Measurements from ENCODE around the gene P2RX1.

P2RX1 gene

DNA sequence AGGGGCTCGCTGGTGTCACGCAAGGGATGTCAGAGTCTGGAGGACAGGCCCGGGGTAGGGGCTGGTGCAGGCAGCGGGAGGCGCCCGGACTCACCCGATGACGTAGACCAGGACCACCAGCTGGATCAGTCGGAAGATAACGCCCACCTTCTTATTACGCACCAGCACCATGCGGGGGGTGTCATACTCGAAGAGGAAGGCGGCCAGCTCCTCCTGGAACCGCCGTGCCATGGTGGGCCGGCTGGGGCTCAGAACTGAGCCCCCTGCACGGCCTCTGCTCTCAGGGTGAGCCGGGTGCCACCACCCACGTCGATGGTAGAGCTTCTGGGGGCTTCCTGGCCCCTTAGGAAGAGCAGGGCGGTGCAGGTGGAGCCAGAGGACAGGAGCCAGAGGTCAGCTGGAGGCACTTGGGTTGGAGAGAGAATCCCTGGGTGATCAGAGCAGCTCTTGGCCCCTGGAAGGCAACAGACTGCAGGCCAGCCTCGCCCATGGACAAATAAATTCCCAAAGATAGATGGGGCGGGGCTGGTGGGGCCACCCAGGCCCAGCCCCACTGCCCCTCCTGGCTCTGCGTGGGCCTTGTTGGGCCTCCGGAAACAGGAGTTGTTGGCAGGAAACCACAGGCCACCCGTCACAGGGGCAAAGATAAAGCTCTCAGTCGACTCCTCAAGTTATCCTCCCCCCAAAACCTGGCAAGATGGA, at the start of gene P2RX1:
P2RX1 (minus strand) TSS at position 471 of the 702 bp plus-strand sequence; CDS start at position 231, 240 bp downstream.
- H3K4me3 ChIP-seq (ENCODE audit: control insufficient read depth, low read depth, low read length): no peak within 1 kb of the TSS
- TF ChIP-seq, protein P1, sequence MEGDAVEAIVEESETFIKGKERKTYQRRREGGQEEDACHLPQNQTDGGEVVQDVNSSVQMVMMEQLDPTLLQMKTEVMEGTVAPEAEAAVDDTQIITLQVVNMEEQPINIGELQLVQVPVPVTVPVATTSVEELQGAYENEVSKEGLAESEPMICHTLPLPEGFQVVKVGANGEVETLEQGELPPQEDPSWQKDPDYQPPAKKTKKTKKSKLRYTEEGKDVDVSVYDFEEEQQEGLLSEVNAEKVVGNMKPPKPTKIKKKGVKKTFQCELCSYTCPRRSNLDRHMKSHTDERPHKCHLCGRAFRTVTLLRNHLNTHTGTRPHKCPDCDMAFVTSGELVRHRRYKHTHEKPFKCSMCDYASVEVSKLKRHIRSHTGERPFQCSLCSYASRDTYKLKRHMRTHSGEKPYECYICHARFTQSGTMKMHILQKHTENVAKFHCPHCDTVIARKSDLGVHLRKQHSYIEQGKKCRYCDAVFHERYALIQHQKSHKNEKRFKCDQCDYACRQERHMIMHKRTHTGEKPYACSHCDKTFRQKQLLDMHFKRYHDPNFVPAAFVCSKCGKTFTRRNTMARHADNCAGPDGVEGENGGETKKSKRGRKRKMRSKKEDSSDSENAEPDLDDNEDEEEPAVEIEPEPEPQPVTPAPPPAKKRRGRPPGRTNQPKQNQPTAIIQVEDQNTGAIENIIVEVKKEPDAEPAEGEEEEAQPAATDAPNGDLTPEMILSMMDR (conservative IDR thresholded peaks at IDR 0.05; ENCODE audit: control insufficient read depth, insufficient read depth, low read depth, low read length): no peak
- no peak for DNase-seq (ENCODE audit: low read depth)

DNA sequence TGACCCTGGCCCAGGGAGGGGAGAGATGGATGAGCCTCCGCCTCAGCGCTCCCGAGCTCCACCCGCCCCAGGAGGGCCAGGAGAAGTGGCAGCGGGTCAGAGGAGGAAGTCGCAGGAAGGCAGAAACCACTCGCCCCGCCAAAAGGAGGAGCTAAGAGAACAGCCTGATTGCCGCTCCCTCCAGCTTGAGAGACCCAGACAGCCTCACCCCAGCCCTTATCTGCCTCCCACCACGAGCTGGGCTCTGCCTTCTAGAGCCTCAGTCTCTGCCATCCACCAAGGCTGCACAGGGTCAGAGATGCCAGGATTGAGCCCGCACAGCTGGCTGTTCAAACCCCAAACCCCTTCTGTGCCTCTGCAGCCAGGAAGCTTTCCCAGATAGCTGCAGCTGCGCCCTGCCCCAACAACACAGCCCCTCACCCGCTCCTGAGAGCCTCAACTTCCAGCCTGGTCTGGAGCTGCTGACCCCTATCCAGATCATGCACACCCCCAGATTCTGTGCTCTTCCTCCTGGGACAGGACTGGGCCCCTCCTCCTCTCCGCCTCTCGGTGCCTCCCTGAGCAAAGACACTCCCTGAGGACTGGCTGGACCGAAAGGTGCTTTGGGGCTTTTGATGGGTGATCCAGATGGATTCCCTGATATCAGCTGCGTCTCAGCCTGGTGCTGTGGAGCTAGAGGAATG, 49.0 kb upstream of the P2RX1 start:
- TF ChIP-seq, protein P1 (conservative IDR thresholded peaks at IDR 0.05; ENCODE audit: control insufficient read depth, insufficient read depth, low read depth, low read length): no peak
- H3K4me3 ChIP-seq (ENCODE audit: control insufficient read depth, low read depth, low read length): peak overlapping the region; percentile 10
- DNase-seq (ENCODE audit: low read depth): peak; percentile 19

DNA sequence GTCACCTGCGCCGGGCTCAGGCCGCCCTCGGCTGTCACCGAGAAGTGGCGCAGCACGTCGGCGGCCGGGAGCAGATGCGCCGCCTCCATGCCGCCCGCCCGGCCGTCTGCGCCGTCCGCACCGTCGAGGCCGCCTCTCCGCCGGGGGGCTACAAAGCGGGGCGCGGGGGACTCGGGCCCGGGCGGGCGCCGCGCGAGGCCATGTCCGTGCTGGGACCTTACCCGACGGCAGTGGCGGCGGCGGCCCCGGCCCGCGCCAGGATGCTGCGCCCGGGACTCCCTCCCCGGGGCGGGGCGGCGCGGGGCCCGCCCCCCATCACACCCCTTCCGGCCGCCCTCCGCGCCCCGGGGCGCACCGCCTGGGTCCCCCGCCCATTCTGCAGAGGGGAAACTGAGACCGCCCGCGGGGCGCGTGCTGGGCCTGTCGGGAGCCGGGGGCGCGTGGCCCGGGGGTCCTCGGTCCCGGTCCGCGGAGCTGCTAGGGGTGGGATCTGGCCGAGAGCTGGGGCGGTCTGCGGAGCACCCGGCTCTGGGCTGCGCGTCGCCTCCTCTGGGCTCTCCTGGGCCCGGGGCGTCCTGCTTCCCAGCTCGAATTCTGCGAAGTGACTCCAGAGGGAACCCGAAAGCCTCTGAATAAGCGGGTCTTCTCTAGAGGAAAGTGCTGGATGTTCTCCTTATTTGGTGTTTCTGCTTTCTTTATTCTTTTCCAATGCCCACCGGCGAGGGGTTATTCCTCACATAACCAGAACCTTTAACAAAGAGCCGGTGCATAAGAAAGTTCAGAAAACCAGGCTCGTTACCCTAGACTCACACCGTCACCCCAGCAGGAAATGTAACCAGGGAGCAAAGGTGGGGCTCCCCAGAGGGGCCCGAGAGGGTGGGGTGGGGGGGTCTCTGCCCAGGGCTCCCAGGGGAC, 48.2 kb upstream of the P2RX1 start, which contains the start of gene ATP2A3:
ATP2A3 (minus strand) TSS at position 235 of the 915 bp plus-strand sequence; CDS start at position 89, 146 bp downstream.
- DNase-seq (ENCODE audit: low read depth): no peak
- TF ChIP-seq, protein P1 (conservative IDR thresholded peaks at IDR 0.05; ENCODE audit: control insufficient read depth, insufficient read depth, low read depth, low read length): no peak
- peak within 1 kb of the TSS; percentile 16 for H3K4me3 ChIP-seq (ENCODE audit: control insufficient read depth, low read depth, low read length)

DNA sequence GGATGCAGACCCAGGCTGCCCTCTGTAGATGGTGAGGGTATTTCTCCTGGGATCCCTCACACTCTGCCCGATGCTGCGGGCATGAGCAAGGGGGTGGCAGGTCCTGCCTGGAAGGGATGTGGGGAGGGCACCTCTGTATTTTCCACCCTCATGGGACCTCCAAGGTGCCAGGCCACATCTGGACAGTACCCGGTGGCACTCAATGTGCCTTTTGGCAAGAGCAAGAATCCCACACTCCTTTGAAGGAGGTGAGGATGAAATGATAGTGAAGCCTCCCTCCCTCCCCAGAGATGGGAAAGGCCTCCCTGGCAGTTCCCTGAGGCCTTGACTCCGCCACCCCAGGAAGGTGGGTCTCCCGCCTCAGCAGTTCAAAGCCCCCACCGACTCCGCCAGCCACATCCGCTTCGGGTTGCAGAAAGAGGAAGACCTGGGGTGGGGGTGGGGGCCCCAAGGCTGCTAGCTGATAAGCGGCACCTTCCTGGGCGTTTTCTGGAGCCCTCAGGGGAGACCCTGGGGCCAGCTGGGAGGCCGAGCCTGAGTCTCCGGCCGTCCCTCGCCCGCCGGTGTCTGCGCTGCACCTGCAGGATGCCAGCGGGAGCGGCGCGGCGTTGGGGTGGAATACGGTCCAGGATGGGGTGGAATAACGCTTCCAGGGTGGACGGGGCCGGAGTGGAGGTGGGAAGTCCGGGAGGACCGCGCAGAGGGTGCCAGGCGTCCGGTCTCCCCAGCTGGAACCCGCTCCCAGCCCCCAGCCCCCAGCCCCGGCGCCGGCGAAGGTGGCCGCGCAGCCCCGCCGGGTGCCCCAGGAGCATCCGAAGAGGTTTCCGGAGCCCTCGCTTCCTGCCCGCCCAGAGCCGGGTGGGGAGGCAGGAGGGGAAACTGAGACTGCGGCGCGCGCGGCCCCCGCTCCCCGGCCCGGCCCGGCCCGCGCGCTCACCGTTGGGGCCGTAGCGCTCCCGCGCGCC, 47.3 kb upstream of the P2RX1 start:
- TF ChIP-seq, protein P1 (conservative IDR thresholded peaks at IDR 0.05; ENCODE audit: control insufficient read depth, insufficient read depth, low read depth, low read length): no peak
- H3K4me3 ChIP-seq (ENCODE audit: control insufficient read depth, low read depth, low read length): no peak overlapping the region
- DNase-seq (ENCODE audit: low read depth): no peak

DNA sequence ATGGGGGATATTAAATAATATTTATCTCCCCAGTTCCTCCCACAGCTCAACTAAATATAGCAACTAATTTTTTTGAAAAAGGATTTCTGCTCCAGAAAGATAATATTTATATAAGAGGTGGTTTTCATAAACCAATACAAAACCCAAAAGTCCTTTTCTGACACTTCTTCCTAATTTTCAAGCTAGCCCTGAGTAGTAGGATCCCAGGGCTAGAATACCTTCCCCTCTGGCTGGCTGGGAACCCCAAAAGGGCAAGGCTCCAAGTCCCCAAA, 46.6 kb upstream of the P2RX1 start:
- H3K4me3 ChIP-seq (ENCODE audit: control insufficient read depth, low read depth, low read length): no peak overlapping the region
- DNase-seq (ENCODE audit: low read depth): no peak
- TF ChIP-seq, protein P1 (conservative IDR thresholded peaks at IDR 0.05; ENCODE audit: control insufficient read depth, insufficient read depth, low read depth, low read length): no peak

Data from fibroblast of mammary gland (primary cell).